ENCODE results near the gene IRF9.
"Not testable (repeated sequence)": the region's sequence is repeated elsewhere in the genome, so short reads cannot be mapped to it uniquely, and the experiment has no call there.

Gene IRF9

GRCh38 chr14:24194186-24194872 is 33.3 kb downstream of the IRF9 start:
- DNase-seq = no peak

- no peak for DNase-seq
These were observed 33.8 kb downstream of the IRF9 start for GRCh38 chr14:24194873-24195185.

- DNase-seq = peak; percentile 97
These were observed 34.4 kb downstream of the IRF9 start, which contains the start of gene TM9SF1 for GRCh38 chr14:24195186-24196070. TSS of gene TM9SF1 (minus strand) at chr14:24195441. CDS start at chr14:24195019, 422 bp downstream.

DNA sequence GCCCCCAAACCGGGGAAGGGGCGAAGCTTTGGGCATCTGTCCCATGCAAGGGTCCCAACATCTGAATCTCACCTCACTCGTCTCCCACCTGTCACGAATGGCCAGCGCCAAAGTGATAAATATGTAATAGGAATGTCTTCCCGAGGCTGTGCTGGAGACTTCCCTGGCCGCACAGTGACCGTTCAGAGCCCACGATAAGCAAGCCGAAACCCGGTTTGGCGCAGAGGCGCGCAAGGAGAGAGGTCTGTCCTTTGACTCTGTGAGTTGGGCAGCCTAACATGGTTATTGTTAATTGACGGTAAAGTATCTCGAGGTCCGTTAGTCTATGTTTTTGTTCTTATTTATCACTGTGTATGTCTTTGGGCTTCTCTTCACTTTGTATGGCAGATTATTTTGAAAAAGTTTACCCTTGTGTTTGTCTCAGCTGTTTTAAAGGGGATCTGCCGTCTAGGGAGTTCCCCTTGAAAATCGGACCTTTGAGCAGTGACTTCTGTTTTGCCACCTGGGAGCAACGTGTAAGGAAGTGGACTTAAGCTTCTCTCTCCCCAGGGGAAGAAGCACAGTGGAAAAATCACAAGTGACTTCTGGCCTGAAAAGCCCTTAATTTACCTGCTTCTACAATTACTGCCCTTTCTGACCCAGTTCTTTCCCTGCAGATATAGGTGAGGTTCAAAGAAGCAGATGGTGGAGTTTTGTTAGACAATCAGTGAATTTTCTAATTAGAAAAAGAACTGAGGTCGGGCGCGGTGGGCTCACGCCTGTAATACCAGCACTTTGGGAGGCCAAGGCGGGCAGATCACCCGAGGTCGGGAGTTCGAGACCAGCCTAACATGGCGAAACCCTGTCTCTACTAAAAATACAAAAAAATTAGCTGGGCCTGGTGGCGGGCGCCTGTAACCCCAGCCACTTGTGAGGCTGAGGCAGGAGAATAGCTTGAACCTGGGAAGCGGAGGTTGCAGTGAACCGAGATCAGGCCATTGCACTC is 35.3 kb downstream of the IRF9 start:
- DNase-seq = no peak

DNA sequence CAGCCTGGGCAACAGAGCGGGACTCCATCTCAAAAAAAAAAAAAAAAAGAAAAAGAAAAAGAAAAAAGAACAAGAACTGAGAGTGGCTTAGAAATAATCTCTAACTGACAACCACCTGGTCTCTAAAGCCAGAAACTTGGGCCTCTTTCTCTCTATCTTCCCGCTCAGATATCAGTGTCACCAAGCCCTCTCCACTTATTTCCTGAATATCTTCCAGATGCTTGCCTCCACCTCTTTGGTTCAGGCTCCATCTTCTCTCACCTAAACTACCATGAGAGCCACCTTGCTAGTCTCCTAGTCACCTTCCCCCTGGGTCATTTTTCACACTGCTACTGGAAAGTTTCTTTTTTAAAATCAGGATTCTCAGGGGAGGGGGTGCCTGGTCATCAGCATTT is 36.0 kb downstream of the IRF9 start:
- no peak for DNase-seq

GRCh38 chr14:24198814-24199524 is 37.9 kb downstream of the IRF9 start:
- DNase-seq = no peak

GRCh38 chr14:24202538-24202937 is 41.5 kb downstream of the IRF9 start:
- DNase-seq = not testable (repeated sequence)

- not testable (repeated sequence) for DNase-seq
These were observed 42.3 kb downstream of the IRF9 start for GRCh38 chr14:24203249-24203886.

- DNase-seq = no peak
These were observed 43.4 kb downstream of the IRF9 start for GRCh38 chr14:24204163-24205146.

DNA sequence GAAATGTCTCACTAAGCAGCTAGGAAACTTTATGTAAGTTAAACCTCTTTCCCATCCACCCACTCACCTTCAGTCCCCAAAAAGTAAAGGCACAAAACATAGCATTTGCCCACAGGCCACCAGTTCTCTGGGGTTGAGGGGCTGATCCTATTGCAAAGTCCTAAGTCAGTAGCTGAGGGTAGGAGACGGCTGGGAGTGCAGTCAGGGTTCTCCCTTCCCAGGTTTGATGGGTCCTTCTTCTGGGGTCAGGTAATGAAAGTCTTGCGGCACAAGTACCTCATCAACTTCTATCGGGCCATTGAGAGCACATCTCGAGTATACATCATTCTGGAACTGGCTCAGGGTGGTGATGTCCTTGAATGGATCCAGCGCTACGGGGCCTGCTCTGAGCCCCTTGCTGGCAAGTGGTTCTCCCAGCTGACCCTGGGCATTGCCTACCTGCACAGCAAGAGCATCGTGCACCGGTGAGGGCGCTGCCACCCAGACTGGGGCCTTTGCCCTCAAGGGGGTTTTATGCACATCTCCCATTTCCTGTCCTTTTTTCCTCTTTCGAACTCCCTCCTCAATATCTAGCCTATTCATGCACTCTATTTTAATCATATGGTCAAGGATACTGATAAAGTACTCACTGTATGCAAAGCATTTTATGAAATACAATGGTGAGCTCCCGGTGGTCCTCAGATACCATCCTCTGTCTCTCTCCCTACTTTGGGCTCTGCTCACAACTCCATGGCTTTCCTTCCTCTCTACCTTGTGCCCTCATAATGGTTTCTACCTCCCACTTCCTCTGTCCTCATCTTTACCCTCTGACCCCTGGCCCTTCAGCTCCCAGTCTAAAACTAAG is 45.4 kb downstream of the IRF9 start:
- DNase-seq = no peak

- DNase-seq = no peak
These were observed 46.1 kb downstream of the IRF9 start for GRCh38 chr14:24207104-24207551.

DNA sequence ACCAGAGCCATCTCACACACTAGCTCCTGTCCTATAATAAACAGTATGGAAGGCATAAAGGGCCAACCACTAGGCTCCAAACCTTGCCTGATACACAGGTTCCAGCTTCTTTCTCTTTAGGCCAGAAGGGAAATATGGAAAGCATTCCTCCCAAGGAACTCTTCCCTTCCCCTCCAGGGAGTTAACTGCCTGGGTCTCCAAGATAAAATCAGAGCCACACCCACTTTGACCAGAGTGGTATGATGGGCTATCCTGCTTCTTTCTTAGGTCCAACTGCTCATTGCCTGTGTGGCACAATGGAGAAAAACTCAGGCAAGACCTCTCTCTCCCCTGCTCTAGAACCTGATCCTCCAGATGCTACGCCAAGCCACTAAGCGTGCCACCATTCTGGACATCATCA is 46.6 kb downstream of the IRF9 start:
- no peak for DNase-seq

- DNase-seq = no peak
These were observed 50.2 kb downstream of the IRF9 start for GRCh38 chr14:24211311-24211710.

- peak; percentile 97 for DNase-seq
These were observed 52.1 kb downstream of the IRF9 start, which contains the start of gene CHMP4A for GRCh38 chr14:24212924-24213865. TSS of gene CHMP4A (minus strand) at chr14:24213488. CDS start at chr14:24213439, 49 bp downstream.

DNA sequence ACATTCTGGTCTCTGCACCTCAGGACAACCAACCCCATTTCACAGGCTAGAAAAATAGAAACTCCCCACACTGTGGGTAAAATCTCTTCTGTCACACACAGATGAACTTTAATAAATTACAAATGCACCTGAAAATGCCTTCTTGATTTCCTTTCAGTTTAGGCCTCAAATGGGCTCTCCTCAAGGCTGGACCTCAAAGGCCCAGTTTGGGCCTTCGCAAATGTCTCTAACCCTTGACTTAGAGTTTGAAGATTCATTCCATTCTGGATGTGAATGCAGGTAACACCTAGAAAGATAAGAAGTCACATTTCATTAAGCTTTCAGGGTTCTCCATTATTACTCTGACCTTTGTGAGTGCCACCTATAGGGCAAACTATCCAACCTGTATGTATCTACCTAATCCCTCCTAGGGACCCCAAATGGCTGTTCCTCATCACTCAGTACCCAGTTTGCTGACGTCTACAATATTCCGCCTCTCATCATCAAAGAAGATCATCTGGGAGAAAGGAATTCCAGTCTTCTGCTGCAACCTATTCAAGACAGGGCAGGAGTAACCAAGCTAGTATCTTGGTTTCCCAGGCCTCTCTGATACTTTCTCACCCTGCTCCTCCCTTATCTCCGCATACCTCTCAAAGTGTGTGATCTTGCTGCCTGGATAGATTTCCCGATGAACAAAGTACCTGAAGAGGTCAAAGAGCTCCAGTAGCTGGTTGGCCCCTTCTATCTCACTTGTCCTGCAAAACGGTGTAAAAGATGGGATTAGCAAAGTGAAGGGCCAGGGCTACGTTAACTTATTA is 53.0 kb downstream of the IRF9 start:
- no peak for DNase-seq

DNA sequence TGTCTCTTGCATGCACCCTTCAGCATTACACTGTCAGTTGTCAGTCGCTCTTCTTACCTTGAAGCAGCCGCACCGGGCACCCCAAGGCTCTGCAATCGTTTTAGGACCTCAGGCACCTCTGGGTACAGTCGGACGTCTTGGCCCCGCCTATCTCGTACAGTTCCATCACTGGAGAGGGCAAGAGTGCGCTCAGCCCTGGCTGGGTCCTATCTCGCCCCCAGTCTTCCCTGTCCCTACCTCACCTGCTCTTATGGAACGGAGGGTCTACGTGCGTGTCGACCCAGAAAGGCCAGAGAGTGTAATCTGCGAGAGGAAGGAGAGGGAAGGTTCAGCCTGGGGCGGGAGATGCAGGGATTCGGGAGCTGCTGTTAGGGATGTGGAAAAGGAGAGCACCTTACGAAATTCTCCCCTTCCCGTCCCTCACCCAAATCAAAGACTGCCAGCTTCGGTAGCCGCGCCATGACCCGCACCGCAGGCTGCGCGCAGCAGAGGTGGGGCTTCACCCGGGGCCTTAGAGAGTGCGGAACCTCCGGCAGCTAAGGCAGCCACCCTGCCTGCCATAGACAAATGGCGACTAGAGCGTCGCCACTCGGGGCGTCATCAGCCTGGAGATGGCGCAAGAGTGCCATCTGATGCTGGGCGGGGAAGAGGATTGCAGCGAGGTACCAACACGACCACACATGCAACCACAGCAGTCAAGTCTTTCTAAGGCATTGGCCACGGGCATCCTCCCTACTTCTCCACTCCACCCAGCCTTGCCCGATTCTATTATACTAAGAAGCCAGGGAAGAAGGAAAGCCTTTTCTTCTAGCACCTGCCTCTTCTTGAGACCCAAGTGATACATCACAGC is 54.7 kb downstream of the IRF9 start, which contains the start of gene MDP1:
Gene MDP1 (minus strand): TSS at position 572 of the 850 bp plus-strand sequence. CDS start 111 bp downstream, at position 461.
- DNase-seq = peak; percentile 91
